T47D (cell line): ENCODE measurements around the gene DNMT1.

Experiments used
- DNase-seq, 2 experiments: peaks; one replicate each; pipeline versions ENCODE4 v3.0.0 to v3.0.0-alpha.2; 2011 to 2012; ENCODE audit warnings: low read depth in 1 of 2, low spot score in 1 of 2
- JUND ChIP-seq: IDR thresholded peaks from 2 replicates; pipeline ENCODE4 v1.6.1; 2012; ENCODE audit warnings: low read depth
- in situ Hi-C: cut with HindIII; loops from 2 replicates; pipeline ENCODE4 v1.10.0; 2016; ENCODE audit warnings: low sequenced_read_pairs, low pct_unique_long_range_greater_than_20kb

The DNMT1 gene

DNA sequence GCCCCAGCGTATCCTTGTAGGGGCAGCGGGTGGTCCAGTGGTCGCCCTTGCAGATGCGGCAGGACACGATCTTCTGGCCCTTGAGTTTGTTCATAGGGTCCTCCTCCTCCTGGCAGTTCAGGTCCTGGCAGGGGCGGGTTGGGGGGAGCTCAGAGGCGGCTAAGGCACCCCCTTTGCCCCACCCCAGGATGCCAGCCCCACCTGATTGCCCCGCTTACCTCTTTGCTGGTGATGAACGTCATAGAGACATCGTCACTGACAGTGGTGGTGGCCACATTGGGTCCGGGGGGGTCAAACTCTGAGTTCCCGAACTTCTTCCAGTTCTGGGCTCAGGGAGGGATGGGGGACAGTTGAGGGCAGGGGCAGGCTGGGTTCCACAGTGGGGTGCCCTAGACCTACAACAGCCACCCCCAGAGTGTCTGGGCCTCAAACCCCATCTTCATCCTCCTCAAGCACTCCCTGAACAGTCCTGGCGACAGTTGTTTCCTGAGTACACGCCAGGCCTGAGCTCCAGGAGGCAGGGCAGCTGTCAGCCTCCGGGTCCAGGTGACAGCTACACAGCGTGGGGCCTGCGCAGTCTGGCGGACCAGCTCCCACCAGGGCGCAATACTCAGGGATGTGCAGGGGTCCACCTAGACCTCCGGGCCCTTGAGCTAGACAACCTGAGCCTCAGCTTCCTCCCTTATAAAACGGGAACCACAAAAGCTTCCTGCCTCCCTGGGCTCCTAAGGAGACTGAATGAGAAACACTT lies 77.7 kb downstream of the DNMT1 start:
- DNase-seq: no peak

DNA sequence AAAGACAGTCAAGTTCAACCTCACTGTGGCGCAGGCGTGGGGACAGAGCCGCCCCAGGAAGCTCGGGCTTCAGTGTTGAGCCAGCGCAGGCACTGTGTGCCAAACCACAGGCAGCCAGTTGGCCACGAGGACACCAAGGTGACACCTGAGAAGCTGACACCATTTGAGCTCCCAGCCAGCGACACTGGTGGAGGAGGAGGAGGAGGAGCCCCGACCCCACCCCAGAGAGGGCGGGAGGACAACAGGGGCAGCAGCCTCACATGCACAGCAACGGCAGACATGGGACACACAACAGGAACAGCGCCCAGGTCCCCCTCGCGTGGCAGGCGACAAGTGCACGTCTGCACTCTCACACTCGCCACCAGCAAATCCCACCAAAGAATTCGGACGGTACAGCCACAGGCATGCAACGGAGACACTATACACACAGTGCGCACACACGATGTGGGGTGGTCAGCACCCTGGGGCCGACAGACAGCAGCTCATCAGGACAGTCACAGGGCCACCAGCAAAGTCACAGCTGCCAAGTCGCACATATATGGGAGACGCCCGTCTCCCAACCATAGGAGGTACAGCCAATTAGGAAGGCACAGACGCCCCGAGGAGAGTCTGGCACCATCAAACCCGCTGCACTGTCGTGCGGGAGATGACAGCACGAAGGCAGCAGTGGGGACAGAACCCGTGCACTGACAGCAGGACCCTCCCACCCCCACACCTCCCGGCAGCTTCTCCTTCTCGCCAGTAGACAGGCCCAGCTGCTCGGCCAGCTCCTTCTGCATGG lies 78.5 kb downstream of the DNMT1 start:
- TF ChIP-seq JUND: no peak
- no peak for DNase-seq
- in situ Hi-C loops: no loop called here

More for the DNA sequence above, 77.7 kb downstream of the DNMT1 start:
- in situ Hi-C loops: no loop called here
- no peak for TF ChIP-seq JUND

GRCh38 chr19:10115392-10116084 lies 79.2 kb downstream of the DNMT1 start:
- no peak for TF ChIP-seq JUND
- DNase-seq: no peak
- in situ Hi-C loops: no loop called here

GRCh38 chr19:10114651-10115391 lies 79.9 kb downstream of the DNMT1 start:
- no peak for TF ChIP-seq JUND
- DNase-seq: no peak
- in situ Hi-C loops: no loop called here

- no peak for DNase-seq
- in situ Hi-C loops: no loop called here
- no peak for TF ChIP-seq JUND
Observed at GRCh38 chr19:10113964-10114650, 80.6 kb downstream of the DNMT1 start.

DNA sequence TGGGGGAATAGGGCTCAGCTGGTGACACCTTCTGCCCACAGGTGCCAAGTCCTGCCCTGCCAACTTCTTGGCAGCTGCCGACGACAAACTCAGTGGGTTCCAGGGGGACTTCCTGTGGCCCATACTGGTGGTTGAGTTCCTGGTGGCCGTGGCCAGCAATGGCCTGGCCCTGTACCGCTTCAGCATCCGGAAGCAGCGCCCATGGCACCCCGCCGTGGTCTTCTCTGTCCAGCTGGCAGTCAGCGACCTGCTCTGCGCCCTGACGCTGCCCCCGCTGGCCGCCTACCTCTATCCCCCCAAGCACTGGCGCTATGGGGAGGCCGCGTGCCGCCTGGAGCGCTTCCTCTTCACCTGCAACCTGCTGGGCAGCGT lies 81.2 kb downstream of the DNMT1 start:
- no peak for TF ChIP-seq JUND
- no peak for DNase-seq
- in situ Hi-C loops: no loop called here

- TF ChIP-seq JUND: no peak
- peak in 1 of 2 experiments; percentile 60 for DNase-seq
- in situ Hi-C loops: no loop called here
Observed at GRCh38 chr19:10112895-10113591, 81.7 kb downstream of the DNMT1 start.

DNA sequence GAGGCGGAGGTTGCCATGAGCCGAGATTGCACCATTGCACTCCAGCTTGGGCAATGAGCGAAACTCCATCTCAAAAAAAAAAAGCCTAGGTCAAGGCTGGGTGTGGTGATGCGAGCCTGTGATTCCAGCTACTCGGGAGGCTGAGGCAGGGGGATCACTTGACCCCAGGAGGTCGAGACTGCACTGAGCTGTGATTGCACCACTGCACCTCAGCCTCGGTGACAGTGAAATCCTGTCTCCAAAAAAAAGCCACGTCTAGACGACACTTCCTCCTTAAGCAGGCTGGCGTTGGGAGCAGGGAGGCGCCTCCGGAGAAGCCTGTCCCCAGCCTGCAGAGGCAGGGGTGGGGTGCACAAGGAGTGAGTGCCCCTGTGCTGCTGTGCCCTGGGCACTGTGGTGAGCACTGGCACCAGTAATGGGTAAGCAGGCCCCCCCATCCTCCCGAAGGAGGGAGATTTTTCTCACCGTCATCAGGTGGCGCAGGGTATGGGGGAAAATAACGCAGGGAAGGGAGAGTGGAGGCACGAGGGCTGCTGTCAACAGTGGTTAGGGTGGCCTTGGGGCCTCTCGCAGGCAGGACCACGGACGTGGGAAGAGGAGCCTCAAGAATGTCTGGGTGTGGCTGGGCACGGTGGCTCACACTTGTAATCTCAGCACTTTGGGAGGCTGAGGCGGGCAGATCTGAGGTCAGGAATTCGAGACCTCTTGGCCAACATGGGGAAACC lies 82.6 kb downstream of the DNMT1 start:
- DNase-seq: no peak
- in situ Hi-C loops: no loop called here
- no peak for TF ChIP-seq JUND

GRCh38 chr19:10111405-10111811 lies 83.3 kb downstream of the DNMT1 start, which contains the start of gene P2RY11:
Gene P2RY11 (plus strand): TSS chr19:10111693. CDS start chr19:10111722, 29 bp downstream.
- in situ Hi-C loops: no loop called here
- no peak for DNase-seq

DNA sequence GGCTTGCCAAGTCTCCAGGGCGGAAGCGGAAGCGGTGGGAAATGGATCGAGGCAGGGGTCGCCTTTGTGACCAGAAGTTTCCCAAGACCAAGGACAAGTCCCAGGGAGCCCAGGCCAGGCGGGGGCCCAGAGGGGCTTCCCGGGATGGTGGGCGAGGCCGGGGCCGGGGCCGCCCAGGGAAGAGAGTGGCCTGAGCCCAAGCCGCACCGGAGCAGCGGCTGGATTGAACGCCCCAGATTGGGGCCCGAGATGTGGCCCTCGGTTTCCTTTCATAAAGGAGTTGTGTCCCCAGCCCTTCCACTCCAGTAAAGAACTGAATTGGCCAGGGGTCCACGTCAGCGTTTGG lies 83.8 kb downstream of the DNMT1 start:
- in situ Hi-C loops: no loop called here
- no peak for TF ChIP-seq JUND
- no peak for DNase-seq

More at GRCh38 chr19:10111405-10111811, 83.3 kb downstream of the DNMT1 start, which contains the start of gene P2RY11:
- no peak for TF ChIP-seq JUND
